Kidney capillary endothelial cell (primary cell): ENCODE results near the gene CALCOCO1.
"Not testable (repeated sequence)": the region's sequence is repeated elsewhere in the genome, so short reads cannot be mapped to it uniquely, and the experiment has no call there.

Experiments used
- DNase-seq: peaks from one replicate; pipeline ENCODE4 v3.0.0-alpha.2; 2018; ENCODE audit warnings: low spot score

CALCOCO1 gene

DNA sequence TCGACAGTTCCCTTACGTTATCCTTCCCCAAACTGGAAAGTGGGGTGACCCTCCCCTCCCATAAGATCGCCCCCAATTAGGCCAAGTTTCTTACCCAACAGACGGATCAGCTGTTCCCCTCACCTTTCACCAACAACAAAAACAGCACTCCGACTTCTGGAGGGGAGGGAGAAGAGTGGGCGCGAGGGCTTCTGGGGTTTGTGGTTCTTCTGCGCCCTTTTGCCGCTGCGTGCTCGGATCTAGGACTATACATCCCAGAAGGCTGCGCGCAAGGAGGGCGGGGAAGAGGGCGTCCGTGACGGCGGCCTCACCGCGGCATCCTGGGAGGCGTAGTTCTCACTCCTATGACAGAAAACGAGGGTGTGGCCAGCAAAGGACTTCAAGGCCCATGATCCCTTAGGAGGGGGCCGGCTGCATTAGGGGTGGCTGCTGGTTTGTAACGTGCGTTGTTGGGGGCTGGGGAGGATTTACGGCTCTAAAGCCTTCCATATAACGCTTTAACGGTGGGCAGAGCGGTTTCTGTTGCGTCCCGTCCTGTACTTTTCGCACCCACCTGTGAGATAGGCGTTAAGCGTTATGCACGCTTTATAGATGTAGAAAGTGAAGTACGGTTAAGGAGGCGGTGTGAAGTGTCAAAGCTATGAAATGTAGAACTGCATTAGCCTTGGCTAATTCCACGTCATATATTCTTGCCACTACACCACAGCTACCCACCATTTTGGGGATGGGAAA is at the start of gene CALCOCO1:
Gene CALCOCO1, minus strand, starts transcription at position 143 of the 732 bp plus-strand sequence. CDS start 2,210 bp downstream, outside the sequence.
- DNase-seq: peak; percentile 96

DNA sequence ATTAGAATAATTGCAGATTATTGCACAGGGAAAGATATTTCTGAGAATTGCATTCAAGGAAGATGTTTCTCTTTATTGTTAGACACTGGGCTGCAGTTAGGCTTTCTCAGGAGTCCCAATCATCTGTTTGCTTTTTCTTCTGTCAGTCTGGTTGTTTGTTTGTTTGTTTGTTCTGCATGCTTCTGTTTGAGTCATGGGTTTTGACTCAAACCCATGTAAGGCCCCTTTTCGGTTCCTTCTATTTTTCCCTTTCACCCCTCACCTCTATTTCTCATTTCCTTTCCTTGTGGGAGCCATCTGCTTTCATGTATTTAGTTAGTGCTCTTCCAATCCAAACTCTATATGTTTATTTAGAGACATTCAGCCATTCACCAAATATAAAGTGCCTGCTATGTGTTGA is 49.6 kb upstream of the CALCOCO1 start:
- DNase-seq: no peak

GRCh38 chr12:53775478-53776145 is 48.4 kb upstream of the CALCOCO1 start:
- no peak for DNase-seq

GRCh38 chr12:53770281-53770680 is 43.0 kb upstream of the CALCOCO1 start:
- no peak for DNase-seq

GRCh38 chr12:53768976-53769375 is 41.7 kb upstream of the CALCOCO1 start:
- no peak for DNase-seq

GRCh38 chr12:53766881-53767280 is 39.6 kb upstream of the CALCOCO1 start:
- DNase-seq: no peak

DNA sequence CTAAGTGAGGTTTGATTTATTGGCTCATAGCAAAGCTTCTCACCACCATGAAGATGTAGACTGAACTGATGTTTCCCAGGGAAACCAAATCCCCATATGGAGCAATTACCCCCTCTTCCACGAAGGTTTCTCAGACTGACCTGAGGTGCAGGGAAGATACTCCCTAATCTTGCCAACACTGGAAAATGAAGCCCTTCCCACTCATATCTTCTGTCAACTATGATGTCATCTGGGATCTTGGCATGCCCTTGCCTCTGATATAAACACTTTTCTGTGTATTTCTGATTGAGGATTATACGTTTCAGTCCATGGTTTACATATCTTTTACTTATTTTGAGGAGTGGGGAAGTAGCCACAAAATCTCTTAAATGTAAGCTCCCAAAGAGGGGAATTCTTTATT is 38.6 kb upstream of the CALCOCO1 start:
- DNase-seq: no peak

- DNase-seq: no peak
These were observed 37.4 kb upstream of the CALCOCO1 start for GRCh38 chr12:53764615-53765014.

- not testable (repeated sequence) for DNase-seq
These were observed 35.5 kb upstream of the CALCOCO1 start for GRCh38 chr12:53762793-53763192.

DNA sequence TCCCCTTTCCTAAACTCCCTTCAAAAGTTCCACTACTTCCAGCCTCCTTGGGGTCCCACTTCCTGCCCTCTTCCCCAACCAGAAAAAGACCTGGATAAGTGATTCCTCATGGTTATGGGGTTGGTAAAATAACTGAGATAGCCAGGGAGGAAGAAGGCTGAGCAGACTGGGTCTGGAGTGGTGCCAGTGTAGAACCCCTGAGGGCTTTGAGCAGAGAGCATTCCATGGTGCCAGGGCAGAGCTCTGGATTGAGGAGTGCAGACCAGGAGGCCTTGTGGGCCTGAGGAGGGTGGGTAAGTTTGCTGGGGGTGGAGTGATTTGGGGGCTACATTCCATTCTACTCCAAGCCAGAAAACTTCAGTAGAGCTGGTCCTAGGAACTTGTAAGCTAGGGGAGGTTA is 34.1 kb upstream of the CALCOCO1 start:
- no peak for DNase-seq

DNA sequence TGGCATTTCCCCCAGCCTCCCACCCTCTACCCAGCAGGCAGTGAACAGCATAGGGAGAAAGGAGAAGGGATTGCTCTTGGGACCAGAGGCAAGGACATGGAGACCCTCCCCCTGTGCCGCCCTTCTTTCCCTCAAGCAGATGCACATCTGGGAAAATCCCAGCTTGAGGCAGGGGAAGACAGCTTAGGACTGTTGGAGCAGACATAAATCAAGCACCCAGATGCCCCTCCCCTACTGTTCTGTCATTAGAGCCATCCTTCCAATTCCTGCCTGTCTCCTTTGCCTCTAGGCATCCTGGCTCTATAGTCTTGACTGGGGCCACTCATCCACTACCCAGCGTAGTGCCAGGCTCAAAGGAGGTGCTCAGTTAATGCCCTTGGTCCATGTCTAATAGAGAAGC is 32.0 kb upstream of the CALCOCO1 start:
- DNase-seq: no peak

- DNase-seq: no peak
These were observed 31.5 kb upstream of the CALCOCO1 start for GRCh38 chr12:53758730-53759103.

DNA sequence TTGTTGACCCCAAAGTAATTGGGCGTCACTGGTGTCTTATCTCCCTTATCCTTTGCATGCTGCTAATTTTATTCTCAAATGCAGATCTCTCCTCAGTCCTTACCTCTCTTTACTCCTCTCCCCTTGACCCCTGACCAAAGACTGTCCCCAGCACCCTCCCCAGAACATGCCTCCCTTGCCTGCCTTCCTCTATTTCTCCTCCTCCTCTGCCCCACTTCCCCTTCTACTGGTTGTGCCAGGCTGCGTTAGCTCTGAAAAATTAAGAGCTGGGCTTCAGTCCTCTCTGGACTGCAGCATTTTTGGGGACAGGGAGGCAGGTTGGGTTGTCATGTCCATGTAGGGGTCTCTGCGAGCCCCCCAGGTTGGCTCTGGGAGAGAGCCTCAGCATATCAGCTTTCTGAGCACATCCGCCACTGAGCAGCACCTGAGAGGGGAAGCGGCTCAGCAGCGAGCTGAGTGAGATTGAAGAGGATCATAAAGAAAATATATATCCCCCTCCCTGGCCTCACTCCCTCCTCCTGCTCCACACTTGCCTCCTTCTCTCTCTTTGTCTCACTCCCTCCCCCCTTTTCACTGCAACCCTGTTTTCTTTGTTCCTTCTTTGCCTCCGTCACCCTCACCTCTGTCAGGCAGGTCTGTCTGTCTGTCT is 31.0 kb upstream of the CALCOCO1 start:
- no peak for DNase-seq

DNA sequence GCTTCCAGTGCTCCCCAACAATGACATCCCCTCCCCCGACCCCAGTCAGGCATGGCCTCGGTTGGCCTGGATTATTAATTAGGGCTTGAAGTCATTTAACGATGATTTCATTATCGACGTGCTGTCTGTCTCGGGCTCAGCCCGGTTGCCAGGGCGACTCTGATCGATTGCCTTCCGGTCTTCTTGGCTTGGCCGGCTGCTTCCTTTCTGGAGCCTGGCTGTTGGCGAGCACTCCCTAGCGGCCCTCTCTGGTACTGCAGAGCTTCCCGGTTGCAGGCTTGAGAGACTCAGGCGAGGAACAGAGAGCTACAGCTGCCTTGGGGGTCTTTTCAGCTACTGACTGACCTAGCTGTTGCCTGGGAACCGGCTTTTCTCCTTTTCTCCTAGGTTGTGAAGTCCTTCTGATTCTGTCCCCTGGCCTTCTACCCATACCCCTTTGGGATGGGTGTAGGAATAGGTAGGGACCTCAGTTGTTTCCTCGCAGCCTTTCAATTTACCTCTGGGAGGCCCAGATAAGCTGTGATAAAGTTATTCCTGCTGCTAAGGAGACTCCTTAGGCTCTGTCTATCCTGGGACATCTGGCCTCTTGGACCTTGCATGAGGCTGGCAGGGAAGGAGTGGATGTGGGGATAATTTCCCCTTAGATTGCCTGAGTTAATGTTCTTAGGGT is 30.0 kb upstream of the CALCOCO1 start:
- peak; percentile 65 for DNase-seq

DNA sequence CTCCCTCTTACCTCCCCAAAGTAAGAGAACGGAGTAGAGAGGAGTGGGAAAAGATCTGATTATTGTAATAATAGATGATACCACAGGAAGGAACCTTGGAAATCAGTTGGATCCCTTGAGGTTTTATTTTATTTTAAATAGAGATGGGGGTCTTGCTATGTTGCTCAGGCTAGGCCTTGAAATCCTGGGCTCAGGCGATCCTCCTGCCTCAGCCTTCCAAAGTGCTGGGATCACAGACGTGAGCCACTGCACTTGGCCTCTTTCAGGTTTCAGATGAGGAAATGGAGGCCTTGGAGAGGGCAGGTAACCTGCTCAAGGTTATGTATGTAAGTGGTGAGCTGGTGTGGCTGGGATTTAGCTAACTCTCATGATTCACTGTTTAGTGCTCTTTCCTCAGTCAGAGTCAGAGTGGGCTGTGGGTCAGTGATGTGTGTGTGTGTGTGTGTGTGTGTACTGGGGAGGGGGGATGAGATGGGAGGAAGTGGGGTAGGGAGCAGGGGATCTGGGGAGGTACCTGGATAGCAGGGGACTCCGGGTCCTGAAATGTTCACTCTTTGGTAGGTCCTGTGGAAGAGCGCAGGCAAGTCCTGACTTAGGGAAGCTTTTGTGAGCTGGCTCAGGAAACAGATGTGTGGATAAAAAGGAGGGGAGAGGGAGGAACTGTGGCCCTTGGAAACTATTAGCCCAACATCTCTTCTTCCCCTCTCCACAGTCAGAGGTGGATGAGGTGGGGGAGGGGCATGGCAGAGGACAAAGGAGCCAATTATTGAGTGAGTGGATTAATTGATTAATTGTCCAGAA is 29.2 kb upstream of the CALCOCO1 start:
- peak; percentile 39 for DNase-seq

- DNase-seq: no peak
These were observed 28.6 kb upstream of the CALCOCO1 start for GRCh38 chr12:53755893-53756292.

- no peak for DNase-seq
These were observed 28.2 kb upstream of the CALCOCO1 start for GRCh38 chr12:53755451-53755891.

DNA sequence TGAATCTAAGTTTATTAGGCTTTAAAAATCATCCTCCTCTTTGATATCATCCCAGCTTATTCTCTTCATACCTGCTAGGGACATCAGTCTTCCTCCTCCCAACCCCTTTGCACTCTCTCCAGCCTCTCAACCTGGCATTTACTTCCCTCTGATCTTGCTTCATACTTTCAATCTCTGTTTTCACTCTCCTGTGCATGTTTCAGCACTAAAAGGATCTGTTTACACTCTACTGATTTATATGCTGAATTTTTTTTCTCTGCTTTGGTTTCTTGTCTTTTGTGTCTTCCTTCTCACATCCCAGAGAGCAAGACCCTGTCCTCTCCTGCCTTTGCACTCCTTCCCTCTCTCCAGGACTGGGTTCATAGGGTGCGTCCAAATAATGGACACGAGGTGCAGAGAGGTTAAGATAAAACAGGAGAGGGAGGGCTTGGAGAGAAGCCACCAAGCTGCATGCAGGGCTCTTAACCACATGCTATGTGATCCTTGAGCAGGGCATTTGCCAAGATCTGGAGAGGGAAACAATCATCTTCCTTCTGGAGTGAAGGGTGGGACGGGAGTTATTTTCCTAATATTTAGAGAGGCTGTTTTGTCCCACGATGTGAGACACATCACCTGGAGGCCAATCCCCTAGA is 27.5 kb upstream of the CALCOCO1 start:
- DNase-seq: no peak

DNA sequence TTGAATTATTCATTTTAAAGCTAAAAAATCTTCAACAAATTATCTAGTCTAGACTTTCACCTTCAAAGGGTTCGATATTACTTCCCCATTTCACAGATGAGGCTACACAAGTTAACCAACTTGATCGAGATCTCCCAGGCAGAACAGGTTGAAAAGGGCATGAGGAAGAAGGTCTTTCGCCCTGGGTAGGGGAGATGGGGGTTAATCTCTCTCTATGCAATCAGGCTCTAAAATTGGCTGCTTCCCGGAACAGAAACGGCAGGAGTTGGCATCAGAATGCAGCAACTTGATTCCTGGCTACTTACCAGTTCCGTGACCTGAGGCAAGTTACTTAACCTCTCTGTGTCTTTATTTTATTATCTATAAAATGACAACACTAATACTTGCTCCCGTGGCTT is 26.9 kb upstream of the CALCOCO1 start:
- DNase-seq: no peak

- no peak for DNase-seq
These were observed 25.4 kb upstream of the CALCOCO1 start for GRCh38 chr12:53752621-53753020.

DNA sequence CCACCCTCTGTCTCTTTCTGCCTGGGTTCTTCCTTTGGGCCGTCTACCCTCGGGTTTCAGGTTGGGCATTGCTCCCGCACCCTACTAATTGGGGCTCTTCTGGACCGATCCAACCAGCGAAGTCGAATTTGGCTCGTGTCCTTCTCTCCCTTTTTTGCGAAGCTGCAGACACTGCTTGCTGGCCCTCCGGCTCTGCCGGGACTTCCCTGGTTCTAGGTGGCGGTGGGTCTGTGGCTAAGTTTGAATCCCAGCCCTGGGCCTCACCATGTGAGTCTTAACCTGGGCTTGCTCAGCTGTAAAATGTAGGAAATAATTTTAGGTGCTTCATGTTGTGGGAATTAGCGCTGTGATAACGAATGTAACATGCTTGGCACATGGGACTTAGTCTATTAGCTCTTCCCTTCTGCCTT is 24.9 kb upstream of the CALCOCO1 start:
- no peak for DNase-seq
